ENCODE measurements around the gene RASGRF1.

Gene RASGRF1

DNA sequence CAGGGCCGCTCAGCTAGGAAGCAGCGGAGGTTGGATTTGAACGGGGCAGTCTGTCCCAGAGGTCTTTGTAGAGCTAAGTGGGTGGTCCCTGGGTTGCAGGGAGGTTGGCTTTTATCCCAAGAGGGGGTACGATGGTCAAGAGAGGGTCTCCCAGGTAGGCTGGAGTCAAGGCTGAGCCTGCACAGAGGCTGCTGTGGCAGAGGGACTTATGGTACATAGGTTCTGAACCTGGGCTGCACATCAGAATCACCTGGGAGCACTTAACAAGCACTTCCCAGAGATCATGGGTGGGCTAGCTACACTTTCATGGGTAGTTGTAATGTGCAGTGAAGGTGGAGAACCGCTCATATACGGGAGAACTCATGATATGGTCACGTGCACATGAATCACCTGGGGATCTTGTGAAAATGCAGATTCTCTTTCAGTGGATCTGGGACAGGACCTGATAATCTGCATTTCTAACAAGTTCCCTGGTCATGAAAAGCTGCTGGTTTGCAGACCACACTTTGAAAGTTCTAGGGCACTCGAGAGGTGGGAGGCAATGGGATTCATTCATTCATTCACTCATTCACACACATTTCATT lies 2.9 kb upstream of the RASGRF1 start:
- DNase-seq = no peak

DNA sequence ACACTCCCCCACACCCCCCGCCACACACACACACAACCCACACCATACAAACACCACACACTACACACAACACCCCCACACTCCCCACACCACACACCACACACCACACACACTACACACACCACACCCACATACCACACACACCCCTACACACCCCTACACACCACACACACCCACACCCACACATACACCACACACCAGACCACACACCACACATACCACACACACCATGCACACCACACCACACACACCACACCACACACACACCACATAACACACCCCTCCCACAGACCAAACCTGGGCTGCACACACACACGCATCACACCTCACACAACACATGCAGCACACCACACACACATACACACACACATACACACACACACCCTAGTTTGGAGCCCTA lies 1.8 kb upstream of the RASGRF1 start:
- no peak for DNase-seq

DNA sequence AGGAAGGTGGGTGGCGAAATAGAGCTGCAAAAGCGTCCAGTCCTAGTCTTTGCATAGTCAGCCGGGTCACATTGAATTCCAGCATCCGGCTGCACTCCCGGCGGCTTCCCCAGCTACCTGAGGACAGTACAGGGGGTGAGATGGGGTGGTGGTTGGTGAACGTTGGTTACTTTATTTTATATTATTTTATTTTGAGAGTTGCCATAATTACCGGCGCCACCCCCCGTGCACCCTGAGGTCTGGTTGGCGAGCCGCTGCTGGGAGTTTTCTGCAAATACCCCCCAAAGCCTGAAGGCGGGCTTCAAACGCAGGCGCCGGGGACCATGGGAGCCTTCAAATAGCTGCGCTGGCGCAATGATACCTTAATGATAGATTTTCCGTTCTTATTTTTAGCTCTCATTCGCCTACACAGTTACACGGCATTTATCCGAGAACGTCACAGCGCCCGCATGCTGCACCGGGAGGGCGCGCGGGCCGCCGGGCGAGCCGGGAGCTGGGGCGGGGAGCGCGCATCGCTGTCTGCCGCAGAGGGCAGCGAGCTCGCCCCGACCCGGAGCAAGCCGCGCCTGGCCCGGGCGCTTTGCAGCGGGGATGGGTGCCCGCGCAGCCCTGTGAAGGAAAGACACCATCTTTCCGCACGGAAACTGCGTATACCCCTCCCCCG lies 756 bp upstream of the RASGRF1 start:
- DNase-seq = no peak

DNA sequence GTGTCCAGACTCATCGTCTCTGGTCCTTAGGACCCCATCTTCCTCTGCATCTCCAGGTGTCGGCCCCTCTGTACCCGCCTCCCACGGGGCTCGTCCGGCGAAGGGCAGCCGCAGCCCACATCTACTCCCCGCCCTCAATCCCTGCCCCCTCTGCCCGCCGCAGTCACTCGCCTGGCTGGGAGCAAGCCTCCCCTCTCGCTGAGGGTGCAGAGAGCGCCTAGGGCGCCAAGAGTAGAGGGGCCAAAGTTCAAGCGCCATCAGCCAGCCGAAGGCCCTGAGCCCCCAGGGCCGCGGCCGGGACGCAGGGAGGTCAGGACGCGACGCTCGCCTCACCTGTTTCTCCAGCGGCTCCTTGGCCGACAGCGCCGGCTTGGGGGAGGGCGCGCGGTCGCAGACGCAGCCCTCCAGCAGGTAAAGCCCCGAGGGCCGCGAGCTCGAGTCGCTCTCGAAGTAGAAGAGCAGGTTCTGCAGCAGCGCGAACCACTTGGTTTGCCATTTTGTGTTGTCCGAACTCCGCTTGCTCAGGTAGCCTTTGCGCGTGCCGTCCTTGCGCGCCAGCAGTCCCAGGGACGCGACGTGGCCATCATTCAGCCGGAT lies 592 bp downstream of the RASGRF1 start:
- DNase-seq = no peak

DNA sequence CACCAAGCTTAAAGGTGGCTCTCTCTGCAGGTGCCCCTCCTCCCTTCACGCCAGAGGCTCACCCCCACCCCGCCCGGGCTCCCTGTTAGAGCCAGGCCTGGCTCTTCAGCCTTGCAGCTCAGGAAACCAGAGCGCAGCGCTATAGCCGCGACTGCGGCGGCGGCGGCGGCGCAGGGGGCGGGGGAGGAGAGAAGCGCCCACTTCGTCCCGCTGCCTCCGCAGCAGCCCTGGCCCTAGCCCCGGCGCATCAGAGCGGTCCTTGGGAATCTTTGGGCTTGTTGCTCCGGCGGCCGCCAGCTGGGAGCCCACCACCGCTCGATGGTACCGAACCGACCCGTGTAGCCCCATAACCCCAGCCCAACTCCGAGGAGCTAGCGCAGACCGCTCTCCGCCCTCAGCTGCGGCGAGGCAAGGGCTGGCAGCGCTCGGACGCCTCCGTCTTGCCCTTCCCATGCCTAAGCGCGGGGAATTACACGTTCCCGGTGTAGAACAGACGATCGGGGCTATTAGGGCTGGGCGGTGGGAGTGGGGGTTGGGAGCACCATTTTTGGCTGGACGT lies 1.2 kb downstream of the RASGRF1 start:
- no peak for DNase-seq

DNA sequence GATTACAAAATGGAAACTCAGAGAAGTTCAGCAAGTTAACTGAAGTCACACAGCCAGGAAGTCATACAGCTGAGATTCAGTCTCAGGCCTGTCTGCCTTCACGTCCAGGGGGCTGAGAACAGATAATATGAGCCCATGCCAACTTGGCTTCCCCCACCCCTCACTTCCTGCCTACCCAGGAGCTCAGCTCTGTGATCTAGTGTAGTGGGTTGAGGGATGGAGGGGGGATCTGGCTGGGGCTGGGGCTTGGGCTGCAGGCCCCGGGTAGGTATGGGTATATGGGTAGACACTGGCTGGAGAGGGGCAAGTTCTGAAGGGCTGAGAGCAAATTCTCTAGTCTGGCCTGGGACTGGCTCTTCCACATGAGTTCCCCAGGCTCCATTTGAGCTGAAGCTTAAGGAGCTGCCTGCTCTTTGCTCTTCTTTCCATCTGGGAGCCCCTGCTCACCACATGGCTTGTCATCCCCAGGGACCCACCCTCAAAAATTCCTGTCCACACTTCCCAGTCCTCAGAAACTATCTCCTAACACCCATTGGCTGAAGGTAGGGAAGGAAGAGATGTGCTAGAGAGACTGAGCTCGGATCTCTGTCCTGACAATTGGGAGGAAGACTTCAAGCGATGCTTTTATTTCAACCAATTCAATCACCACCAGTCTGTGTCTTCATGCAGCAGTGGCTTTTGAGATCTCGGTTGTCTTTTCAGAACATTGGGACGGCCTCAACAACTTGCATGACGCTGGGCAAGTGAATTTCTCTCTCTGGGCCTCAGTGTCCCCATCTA lies 2.0 kb downstream of the RASGRF1 start:
- no peak for DNase-seq

- DNase-seq = no peak
These were observed 3.8 kb downstream of the RASGRF1 start for GRCh38 chr15:79086814-79087213.

DNA sequence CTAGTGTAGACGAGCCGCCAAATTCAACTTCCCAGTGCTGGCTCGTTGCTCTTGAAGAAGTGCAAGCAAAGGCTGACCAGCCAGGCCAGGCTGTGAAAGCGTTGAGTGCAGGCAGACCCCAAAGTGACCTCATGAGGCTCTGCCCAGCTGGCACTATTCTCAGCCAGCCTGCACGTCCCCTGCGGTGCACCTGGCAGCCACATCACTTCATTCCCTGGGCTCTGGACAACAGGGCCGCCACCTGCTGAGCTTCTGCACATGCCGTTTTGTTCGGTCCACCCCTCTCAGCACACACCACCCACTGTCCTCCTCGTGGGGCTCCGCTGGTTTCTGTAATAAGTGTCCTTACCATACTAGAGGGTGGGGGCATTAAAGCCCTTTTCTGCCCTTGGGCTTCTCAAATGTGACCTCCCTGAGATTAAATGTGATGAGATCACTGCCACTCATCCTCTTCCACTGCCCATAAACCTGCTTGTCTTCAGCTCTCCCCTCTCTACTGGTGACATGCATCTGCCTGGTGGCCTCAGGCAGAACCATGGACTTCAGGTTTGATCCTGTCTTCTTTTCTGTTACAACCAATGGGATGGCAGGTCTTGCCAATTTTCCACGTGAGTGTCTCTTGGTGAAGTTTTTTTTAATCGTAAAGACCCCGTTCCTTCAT lies 6.1 kb downstream of the RASGRF1 start:
- no peak for DNase-seq

DNA sequence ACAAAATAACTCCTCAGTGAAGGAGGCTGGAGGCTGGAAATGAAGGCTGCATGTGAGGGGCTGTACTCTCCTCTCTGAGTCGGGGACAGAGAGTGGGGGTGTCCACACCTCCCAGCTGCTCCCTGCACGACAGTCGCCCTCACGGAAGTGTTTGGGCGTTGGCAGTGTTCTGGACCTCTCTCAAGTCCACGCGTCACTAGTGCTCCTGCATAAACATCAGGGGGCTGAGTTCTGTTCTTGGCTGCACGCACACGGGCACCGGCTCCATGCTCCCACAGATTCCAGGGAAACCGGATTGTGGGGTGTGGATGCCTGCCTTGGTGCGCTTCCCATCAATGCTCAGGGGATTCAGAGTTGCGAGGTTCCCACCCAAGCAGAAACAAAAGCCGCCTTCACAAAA lies 7.4 kb downstream of the RASGRF1 start:
- no peak for DNase-seq

GRCh38 chr15:79082363-79083070 lies 8.1 kb downstream of the RASGRF1 start:
- DNase-seq = no peak

- no peak for DNase-seq
These were observed 11.7 kb downstream of the RASGRF1 start for GRCh38 chr15:79078763-79079410.

DNA sequence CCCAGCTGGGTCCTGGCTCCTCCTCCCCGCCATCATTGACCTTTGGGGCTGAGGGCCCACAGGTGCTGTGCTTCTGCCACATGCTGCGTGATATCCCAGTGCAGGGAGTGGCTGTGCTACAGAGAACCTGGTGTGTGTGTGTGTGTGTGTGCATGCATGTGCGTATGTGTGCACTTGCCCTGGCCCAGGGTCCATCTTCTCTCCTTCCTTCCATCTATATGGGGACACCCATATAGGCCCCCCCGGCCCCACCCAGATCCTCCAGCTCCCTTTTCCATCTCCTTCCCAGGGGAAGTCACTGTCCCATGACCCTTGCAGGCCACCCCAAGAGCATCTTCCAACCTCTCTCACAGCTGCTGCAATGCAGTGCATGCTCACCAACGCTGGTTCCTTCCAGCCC lies 12.6 kb downstream of the RASGRF1 start:
- no peak for DNase-seq

- no peak for DNase-seq
These were observed 13.9 kb downstream of the RASGRF1 start for GRCh38 chr15:79076661-79077060.

- DNase-seq = no peak
These were observed 15.3 kb downstream of the RASGRF1 start for GRCh38 chr15:79075256-79075655.

DNA sequence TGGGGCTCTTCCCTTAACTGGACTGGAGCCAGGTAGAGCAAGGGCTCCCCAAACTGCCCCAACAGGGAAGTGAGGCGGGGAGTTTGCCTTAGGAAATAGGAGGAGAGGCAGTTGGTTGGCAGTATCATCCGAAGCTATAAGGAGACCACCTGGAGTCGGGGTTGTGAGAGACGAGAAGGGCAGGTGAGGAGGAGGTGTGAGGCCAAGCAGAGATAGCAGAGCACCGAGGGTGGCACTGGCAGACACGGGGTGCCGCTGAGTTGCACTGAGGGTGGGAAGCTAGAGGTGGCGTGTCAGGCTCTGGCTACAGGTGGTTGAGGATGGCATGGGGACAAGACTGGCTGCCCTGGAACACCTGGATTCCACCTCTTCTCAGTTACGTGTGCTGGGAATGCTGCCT lies 17.2 kb downstream of the RASGRF1 start:
- DNase-seq = no peak

- no peak for DNase-seq
These were observed 18.7 kb downstream of the RASGRF1 start for GRCh38 chr15:79071901-79072300.

DNA sequence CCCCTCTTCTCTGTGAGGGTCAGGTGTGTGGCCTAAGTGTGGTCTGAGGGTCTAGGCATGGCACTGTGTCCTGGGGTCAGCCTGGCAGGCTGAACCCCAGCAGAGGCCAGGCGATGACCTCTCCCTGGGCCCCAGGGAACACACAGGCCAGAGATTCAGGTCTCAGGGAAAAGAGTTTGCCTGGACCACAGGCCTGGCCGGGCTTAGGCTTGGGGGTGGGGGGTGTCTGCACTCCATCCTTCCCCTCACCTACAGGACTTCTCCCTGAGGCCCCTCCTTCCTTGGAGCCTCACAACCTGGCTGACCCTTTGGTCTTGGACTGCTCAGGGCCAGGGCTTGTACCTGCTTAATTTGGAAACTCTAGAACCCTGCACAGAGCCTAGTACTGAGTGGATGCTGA lies 21.8 kb downstream of the RASGRF1 start:
- DNase-seq = no peak

- DNase-seq = no peak
These were observed 22.6 kb downstream of the RASGRF1 start for GRCh38 chr15:79067969-79068368.

GRCh38 chr15:79067072-79067833 lies 23.3 kb downstream of the RASGRF1 start:
- DNase-seq = no peak

- DNase-seq = no peak
These were observed 24.0 kb downstream of the RASGRF1 start for GRCh38 chr15:79066391-79067071.

All from GF-D8 (cell line).